ENCODE results near the gene XAGE5.

DNA sequence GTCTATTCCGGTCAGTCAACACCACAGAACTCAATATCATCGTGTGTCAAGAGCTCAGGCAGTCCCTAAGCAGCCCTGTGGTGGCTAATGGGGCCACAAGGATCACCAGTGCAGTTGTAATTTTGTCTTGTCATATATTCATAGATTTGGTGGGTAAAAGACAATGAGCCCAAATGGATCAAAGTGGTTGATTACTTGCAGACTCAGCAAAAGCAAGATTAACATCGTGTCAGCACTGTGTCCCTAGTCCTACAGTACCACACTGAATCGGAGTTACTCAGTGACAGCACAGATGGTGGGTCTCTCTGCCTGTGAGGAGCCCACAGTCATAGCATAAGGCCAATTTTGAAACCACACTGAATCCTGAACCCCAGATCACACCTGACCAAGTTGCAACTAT lies 8.7 kb downstream of the XAGE5 start:
- TF ChIP-seq, protein P1, sequence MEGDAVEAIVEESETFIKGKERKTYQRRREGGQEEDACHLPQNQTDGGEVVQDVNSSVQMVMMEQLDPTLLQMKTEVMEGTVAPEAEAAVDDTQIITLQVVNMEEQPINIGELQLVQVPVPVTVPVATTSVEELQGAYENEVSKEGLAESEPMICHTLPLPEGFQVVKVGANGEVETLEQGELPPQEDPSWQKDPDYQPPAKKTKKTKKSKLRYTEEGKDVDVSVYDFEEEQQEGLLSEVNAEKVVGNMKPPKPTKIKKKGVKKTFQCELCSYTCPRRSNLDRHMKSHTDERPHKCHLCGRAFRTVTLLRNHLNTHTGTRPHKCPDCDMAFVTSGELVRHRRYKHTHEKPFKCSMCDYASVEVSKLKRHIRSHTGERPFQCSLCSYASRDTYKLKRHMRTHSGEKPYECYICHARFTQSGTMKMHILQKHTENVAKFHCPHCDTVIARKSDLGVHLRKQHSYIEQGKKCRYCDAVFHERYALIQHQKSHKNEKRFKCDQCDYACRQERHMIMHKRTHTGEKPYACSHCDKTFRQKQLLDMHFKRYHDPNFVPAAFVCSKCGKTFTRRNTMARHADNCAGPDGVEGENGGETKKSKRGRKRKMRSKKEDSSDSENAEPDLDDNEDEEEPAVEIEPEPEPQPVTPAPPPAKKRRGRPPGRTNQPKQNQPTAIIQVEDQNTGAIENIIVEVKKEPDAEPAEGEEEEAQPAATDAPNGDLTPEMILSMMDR (IDR thresholded peaks at IDR 0.05; ENCODE audit: low read depth, low read length, poor library complexity, severe bottlenecking) = no peak
- no peak for TF ChIP-seq EZH2phosphoT487 (IDR thresholded peaks at IDR 0.05; ENCODE audit: borderline replicate concordance, low read length)
